Endothelial cell (in vitro differentiated cells): ENCODE data around the gene PDE4D. TPM values are rescaled to one million over a fixed set of nuclear protein-coding genes. Genes with fewer than 3 reads are reported as not detected.

ENCODE experiments used
- DNase-seq: peaks from one replicate; pipeline ENCODE4 v3.0.0; 2021; ENCODE audit warnings: low spot score
- H3K27ac Mint-ChIP-seq: one replicate; pipeline ENCODE4 v1.8.0; 2021; ENCODE audit warnings: mixed read lengths, inconsistent platforms; ENCODE audit not compliant: unreplicated experiment
- H3K27me3 Mint-ChIP-seq: one replicate; pipeline ENCODE4 v1.8.0; 2021; ENCODE audit warnings: mild to moderate bottlenecking, moderate library complexity, mixed read lengths, inconsistent platforms; ENCODE audit not compliant: unreplicated experiment
- H3K36me3 Mint-ChIP-seq: one replicate; pipeline ENCODE4 v1.8.0; 2021; ENCODE audit warnings: mild to moderate bottlenecking, low read depth, mixed read lengths, inconsistent platforms; ENCODE audit not compliant: unreplicated experiment
- H3K4me1 Mint-ChIP-seq: one replicate; pipeline ENCODE4 v1.8.0; 2021; ENCODE audit warnings: mild to moderate bottlenecking, mixed read lengths, inconsistent platforms; ENCODE audit not compliant: unreplicated experiment
- H3K4me3 Mint-ChIP-seq: one replicate; pipeline ENCODE4 v1.8.0; 2021; ENCODE audit warnings: mild to moderate bottlenecking, mixed read lengths, inconsistent platforms; ENCODE audit not compliant: unreplicated experiment
- H3K9me3 Mint-ChIP-seq: one replicate; pipeline ENCODE4 v1.8.0; 2021; ENCODE audit warnings: mixed read lengths, inconsistent platforms; ENCODE audit not compliant: unreplicated experiment
- CTCF ChIP-seq: fragments of 200-600 bp; sonication (generic); IDR thresholded peaks from one replicate; pipeline ENCODE4 v1.5.0; 2021; ENCODE audit warnings: antibody characterized with exemption; ENCODE audit not compliant: unreplicated experiment
- total RNA-seq: library from RNA; stranded (reverse); fragmentation: NEBNext Ultra II Directional; extraction: Animal tissue kit (Norgen Biotek cat#: 25700); gene quantifications from one replicate; pipeline ENCODE4 v1.2.1, GENCODE V29; 2021; ENCODE audit not compliant: unreplicated experiment

The PDE4D gene
- total RNA-seq, 1 donor from 2014 or later, result 9.4 TPM

- Mint-ChIP-seq H3K4me1 (peaks cover 16% of the 10 kb centered on the region), H3K36me3 (no peaks in the 10 kb centered on the region), H3K9me3 (no peaks in the 10 kb centered on the region), H3K27ac (no peak overlapping the region), H3K4me3 (no peak overlapping the region), H3K27me3 (no peaks in the 10 kb centered on the region)
- DNase-seq, result no peak
- no peak for TF ChIP-seq CTCF
Measured at GRCh38 chr5:59830536-59831200, 62.9 kb downstream of the PDE4D start.

- Mint-ChIP-seq H3K9me3 (no peaks in the 10 kb centered on the region), H3K27me3 (no peaks in the 10 kb centered on the region), H3K4me1 (peaks cover 16% of the 10 kb centered on the region), H3K27ac (no peak overlapping the region), H3K4me3 (no peak overlapping the region), H3K36me3 (no peaks in the 10 kb centered on the region)
- TF ChIP-seq CTCF, result no peak
- no peak for DNase-seq
Measured at GRCh38 chr5:59829922-59830321, 63.6 kb downstream of the PDE4D start.

- TF ChIP-seq CTCF, result no peak
- Mint-ChIP-seq H3K4me1 (peaks cover 16% of the 10 kb centered on the region), H3K27me3 (no peaks in the 10 kb centered on the region), H3K27ac (no peak overlapping the region), H3K4me3 (no peak overlapping the region), H3K36me3 (no peaks in the 10 kb centered on the region), H3K9me3 (no peaks in the 10 kb centered on the region)
- no peak for DNase-seq
Measured at GRCh38 chr5:59829386-59829785, 64.1 kb downstream of the PDE4D start.

- no peak overlapping the region for H3K27ac Mint-ChIP-seq
- H3K4me3 Mint-ChIP-seq, result no peak overlapping the region
- no peaks in the 10 kb centered on the region for H3K9me3 Mint-ChIP-seq
- H3K36me3 Mint-ChIP-seq, result no peaks in the 10 kb centered on the region
- peaks cover 16% of the 10 kb centered on the region for H3K4me1 Mint-ChIP-seq
- TF ChIP-seq CTCF, result no peak
- H3K27me3 Mint-ChIP-seq, result no peaks in the 10 kb centered on the region
- DNase-seq, result no peak
Measured at GRCh38 chr5:59828623-59829022, 64.9 kb downstream of the PDE4D start.

GRCh38 chr5:59826996-59827395, 66.5 kb downstream of the PDE4D start:
- peaks cover 10% of the 10 kb centered on the region for H3K4me1 Mint-ChIP-seq
- H3K36me3 Mint-ChIP-seq, result no peaks in the 10 kb centered on the region
- H3K27me3 Mint-ChIP-seq, result no peaks in the 10 kb centered on the region
- H3K4me3 Mint-ChIP-seq, result no peak overlapping the region
- H3K9me3 Mint-ChIP-seq, result no peaks in the 10 kb centered on the region
- no peak overlapping the region for H3K27ac Mint-ChIP-seq
- DNase-seq, result no peak
- no peak for TF ChIP-seq CTCF
